H9 (cell line): Measurements from ENCODE around the gene S1PR2. TPM values are rescaled to one million over a fixed set of nuclear protein-coding genes. Genes with fewer than 3 reads are reported as not detected.

Experiments
- DNase-seq: peaks from one replicate; pipeline ENCODE4 v3.0.0-alpha.2; 2017
- H2AFZ ChIP-seq: one replicate; pipeline ENCODE4 v1.6.1; 2013; ENCODE audit warnings: mild to moderate bottlenecking, low read length, control low read depth, moderate library complexity
- H2AK5ac ChIP-seq: 2 replicates; pipeline ENCODE4 v1.6.1; 2013; ENCODE audit warnings: low read length, control low read depth, mixed read lengths; ENCODE audit not compliant: insufficient read length
- H2BK120ac ChIP-seq: one replicate; pipeline ENCODE4 v1.6.1; 2013; ENCODE audit warnings: low read depth, mild to moderate bottlenecking, low read length, control low read depth, inconsistent platforms; ENCODE audit not compliant: poor library complexity, severe bottlenecking
- H2BK12ac ChIP-seq: 2 replicates; pipeline ENCODE4 v1.6.1; 2013; ENCODE audit warnings: low read length, control low read depth, mixed read lengths, low read depth; ENCODE audit not compliant: insufficient read length
- H2BK15ac ChIP-seq: 2 replicates; pipeline ENCODE4 v1.6.1; 2013; ENCODE audit warnings: low read depth, low read length, control low read depth
- H2BK20ac ChIP-seq: one replicate; pipeline ENCODE4 v1.6.1; 2013; ENCODE audit warnings: low read depth, mild to moderate bottlenecking, low read length, control low read depth, inconsistent platforms; ENCODE audit not compliant: poor library complexity, severe bottlenecking
- H2BK5ac ChIP-seq: 2 replicates; pipeline ENCODE4 v1.6.1; 2013; ENCODE audit warnings: low read length, control low read depth, mixed read lengths; ENCODE audit not compliant: insufficient read length
- H3K14ac ChIP-seq: 2 replicates; pipeline ENCODE4 v1.6.1; 2013; ENCODE audit warnings: low read length, control low read depth; ENCODE audit not compliant: insufficient read depth
- H3K18ac ChIP-seq: 2 replicates; pipeline ENCODE4 v1.6.1; 2013; ENCODE audit warnings: low read depth, mild to moderate bottlenecking, mixed read lengths, low read length, control low read depth; ENCODE audit not compliant: insufficient read length
- H3K23ac ChIP-seq: 2 replicates; pipeline ENCODE4 v1.6.1; 2013; ENCODE audit warnings: low read length, control low read depth, mixed read lengths, low read depth; ENCODE audit not compliant: insufficient read length
- H3K23me2 ChIP-seq: 2 replicates; pipeline ENCODE4 v1.6.1; 2013; ENCODE audit warnings: low read depth, mild to moderate bottlenecking, mixed read lengths, low read length, control low read depth; ENCODE audit not compliant: insufficient read length, poor library complexity, severe bottlenecking
- H3K27ac ChIP-seq: 2 replicates; pipeline ENCODE4 v1.5.1; 2013; ENCODE audit warnings: low read length, control low read depth, mixed read lengths, low read depth; ENCODE audit not compliant: insufficient read length
- H3K27me3 ChIP-seq: 2 replicates; pipeline ENCODE4 v1.6.1; 2013; ENCODE audit warnings: low read length, control low read depth, inconsistent platforms; ENCODE audit not compliant: insufficient read depth
- H3K4ac ChIP-seq: 2 replicates; pipeline ENCODE4 v1.6.1; 2013; ENCODE audit warnings: low read depth, mild to moderate bottlenecking, control low read depth, inconsistent platforms, low read length, moderate library complexity
- H3K4me1 ChIP-seq: 2 replicates; pipeline ENCODE4 v1.6.1; 2013; ENCODE audit warnings: low read length, control low read depth, inconsistent platforms; ENCODE audit not compliant: insufficient read depth
- H3K4me2 ChIP-seq: 2 replicates; pipeline ENCODE4 v1.6.1; 2013; ENCODE audit warnings: low read length, control low read depth, mixed read lengths; ENCODE audit not compliant: insufficient read length, insufficient read depth
- H3K56ac ChIP-seq: 2 replicates; pipeline ENCODE4 v1.6.1; 2013; ENCODE audit warnings: low read depth, mild to moderate bottlenecking, mixed read lengths, low read length, control low read depth; ENCODE audit not compliant: insufficient read length
- H3K79me1 ChIP-seq: 2 replicates; pipeline ENCODE4 v1.6.1; 2013; ENCODE audit warnings: low read depth, mild to moderate bottlenecking, moderate library complexity, low read length, control low read depth, inconsistent platforms; ENCODE audit not compliant: insufficient read depth, poor library complexity, severe bottlenecking
- H3K79me2 ChIP-seq: 2 replicates; pipeline ENCODE4 v1.6.1; 2013; ENCODE audit warnings: low read length, control low read depth, inconsistent platforms; ENCODE audit not compliant: insufficient read depth
- H3K9ac ChIP-seq: 2 replicates; pipeline ENCODE4 v1.6.1; 2013; ENCODE audit warnings: low read length, control low read depth, mixed read lengths; ENCODE audit not compliant: insufficient read length; ENCODE audit errors: extremely low read depth
- H3K9me3 ChIP-seq: one replicate; pipeline ENCODE4 v1.6.1; 2013; ENCODE audit warnings: low read depth, low read length, inconsistent platforms; ENCODE audit not compliant: control insufficient read depth
- H3T11ph ChIP-seq: one replicate; pipeline ENCODE4 v1.6.1; 2013; ENCODE audit warnings: mild to moderate bottlenecking, low read length, control low read depth, inconsistent platforms
- H4K20me1 ChIP-seq: one replicate; pipeline ENCODE4 v1.6.1; 2013; ENCODE audit not compliant: control insufficient read depth, insufficient read length, insufficient read depth
- H4K5ac ChIP-seq: 2 replicates; pipeline ENCODE4 v1.6.1; 2013; ENCODE audit warnings: low read depth, mild to moderate bottlenecking, mixed read lengths, low read length, control low read depth; ENCODE audit not compliant: insufficient read length
- H4K8ac ChIP-seq: replicated peaks from 2 replicates; pipeline ENCODE4 v1.6.1; 2013; ENCODE audit warnings: low read length, control low read depth, mixed read lengths, low read depth; ENCODE audit not compliant: insufficient read length
- H4K91ac ChIP-seq: 2 replicates; pipeline ENCODE4 v1.6.1; 2013; ENCODE audit warnings: low read depth, mild to moderate bottlenecking, moderate library complexity, mixed read lengths, low read length, control low read depth; ENCODE audit not compliant: insufficient read length
- H3K27ac Mint-ChIP-seq, 3 experiments: 2 replicates in 2 of 3; 3 replicates in 1 of 3; pipeline ENCODE4 v1.8.0; 2020 to 2021; ENCODE audit warnings: mixed read lengths in 3 of 3, mild to moderate bottlenecking in 1 of 3, moderate library complexity in 1 of 3
- H3K27me3 Mint-ChIP-seq: 2 replicates; pipeline ENCODE4 v1.8.0; 2021; ENCODE audit warnings: low read depth, mild to moderate bottlenecking, moderate library complexity, mixed read lengths
- H3K36me3 Mint-ChIP-seq, 3 experiments: 2 replicates in 2 of 3; 3 replicates in 1 of 3; pipeline ENCODE4 v1.8.0; 2020 to 2021; ENCODE audit warnings: low read depth in 3 of 3, mixed read lengths in 3 of 3; ENCODE audit not compliant: insufficient read depth in 1 of 3
- H3K4me1 Mint-ChIP-seq, 2 experiments: 2 replicates each; pipeline ENCODE4 v1.8.0; 2020; ENCODE audit warnings: mixed read lengths in 2 of 2
- H3K4me3 Mint-ChIP-seq, 2 experiments: 2 replicates in 1 of 2; 3 replicates in 1 of 2; pipeline ENCODE4 v1.8.0; 2020 to 2021; ENCODE audit warnings: mild to moderate bottlenecking in 2 of 2, mixed read lengths in 2 of 2, moderate library complexity in 1 of 2
- H3K9me3 Mint-ChIP-seq, 2 experiments: 2 replicates in 1 of 2; 3 replicates in 1 of 2; pipeline ENCODE4 v1.8.0; 2020; ENCODE audit warnings: mild to moderate bottlenecking in 2 of 2, mixed read lengths in 2 of 2, moderate library complexity in 1 of 2
- CTCF ChIP-seq: fragments of 200-600 bp; sonication (generic); conservative IDR thresholded peaks from 3 replicates; pipeline ENCODE4 v1.8.0; 2021; ENCODE audit warnings: antibody characterized with exemption, mild to moderate bottlenecking
- WGBS: extraction: QIAGEN DNeasy Blood & Tissue Kit; methylation state at CpG from one replicate; pipeline ENCODE4 v1.1.7; 2013; ENCODE audit warnings: missing lambda C conversion rate, low lambda C conversion rate, mixed read lengths; ENCODE audit not compliant: insufficient read length; ENCODE audit errors: extremely low coverage; 5-methylcytosine and 5-hydroxymethylcytosine counted together
- total RNA-seq: library from RNA; stranded (reverse); gene quantifications from 2 replicates; pipeline ENCODE4 v1.2.1, GENCODE V29; 2021

The S1PR2 gene
- total RNA-seq, 1 experiment from 2014 or later = 11.5 TPM

GRCh38 chr19:10194500-10195198 lies 36.5 kb downstream of the S1PR2 start, which contains the start of gene DNMT1:
Gene DNMT1, minus strand, starts transcription at chr19:10194953. Its CDS starts 54 bp downstream, at chr19:10194899.
- H3K79me2 ChIP-seq = peaks cover 41% of the 10 kb centered on the region
- Mint-ChIP-seq H3K9me3 (no peaks in the 10 kb centered on the region; a peak in 1 of 5 replicates), H3K27me3 (no peaks in the 10 kb centered on the region), H3K4me1 (peaks cover 3 to 10% of the 10 kb centered on the region in 2 experiments; a peak in 3 of 4 replicates), H3K27ac (peak within 1 kb of the TSS; percentile 86 to 94 (median 93)), H3K36me3 (peaks cover 0 to 21% (median 9%) of the 10 kb centered on the region in 3 experiments; a peak in 5 of 7 replicates), H3K4me3 (peak within 1 kb of the TSS; percentile 92 to 99)
- no peak within 1 kb of the TSS for H3T11ph ChIP-seq
- H3K27me3 ChIP-seq = no peaks in the 10 kb centered on the region
- peak within 1 kb of the TSS; percentile 92 for H3K4me2 ChIP-seq
- H3K27ac ChIP-seq = no peak within 1 kb of the TSS
- H3K14ac ChIP-seq = peak within 1 kb of the TSS; percentile 94
- no peak for TF ChIP-seq CTCF
- H2BK5ac ChIP-seq = no peak within 1 kb of the TSS
- H2BK120ac ChIP-seq = no peak within 1 kb of the TSS
- no peak within 1 kb of the TSS for H4K8ac ChIP-seq
- peak within 1 kb of the TSS; percentile 94 for H3K9ac ChIP-seq
- no peak within 1 kb of the TSS for H2BK12ac ChIP-seq
- H3K23ac ChIP-seq = no peak within 1 kb of the TSS
- DNase-seq = peak; percentile 96
- H4K20me1 ChIP-seq = no peaks in the 10 kb centered on the region
- peak within 1 kb of the TSS; percentile 90 for H3K18ac ChIP-seq
- peak within 1 kb of the TSS; percentile 71 for H2AFZ ChIP-seq
- no peak within 1 kb of the TSS for H3K4ac ChIP-seq
- H4K91ac ChIP-seq = no peak within 1 kb of the TSS
- no peak within 1 kb of the TSS for H2BK15ac ChIP-seq
- no peaks in the 10 kb centered on the region for H3K4me1 ChIP-seq
- H3K79me1 ChIP-seq = peaks cover 11% of the 10 kb centered on the region
- no peak within 1 kb of the TSS for H2BK20ac ChIP-seq
- no peak within 1 kb of the TSS for H3K56ac ChIP-seq
- H3K23me2 ChIP-seq = peaks cover 11% of the 10 kb centered on the region
- no peaks in the 10 kb centered on the region for H3K9me3 ChIP-seq
- no CpG with 5 or more reads among the region's 71 CpGs for WGBS
- peak within 1 kb of the TSS; percentile 2 for H4K5ac ChIP-seq
- no peak within 1 kb of the TSS for H2AK5ac ChIP-seq
